CD4-positive, alpha-beta T cell treated with Interferon alpha-2 for 1 hour (primary cell): ENCODE results near the gene NCK2.

Experiments
- DNase-seq, 2 donors: peaks; one replicate each; pipeline ENCODE4 v3.0.0-alpha.2; 2020 to 2022

Gene NCK2

DNA sequence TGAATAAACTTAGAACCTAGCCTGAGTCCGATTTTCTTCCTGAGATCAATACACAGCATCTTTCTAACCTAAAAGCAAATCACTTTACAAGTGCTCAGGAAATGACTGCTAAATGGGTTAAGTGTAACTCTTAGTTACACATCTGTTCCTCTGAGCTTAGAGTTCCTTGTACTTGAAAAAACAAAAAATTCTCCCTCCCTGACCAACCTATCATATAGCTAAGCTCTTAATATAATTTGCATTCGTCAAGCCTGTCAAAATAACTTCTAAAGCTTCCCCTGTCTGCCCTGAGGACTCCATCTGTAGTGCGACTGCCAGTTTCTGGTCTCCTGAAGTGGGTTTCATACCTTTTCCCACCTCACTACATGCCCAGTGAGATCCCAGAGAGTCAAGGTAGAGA, 190.4 kb downstream of the NCK2 start:
- DNase-seq: peak in 1 of 2 donors; percentile 40

- DNase-seq: no peak
Observed at GRCh38 chr2:105936954-105937353, 192.2 kb downstream of the NCK2 start.

- DNase-seq: no peak
Observed at GRCh38 chr2:105937498-105938097, 192.9 kb downstream of the NCK2 start.
